HepG2 (cell line): ENCODE results near the gene MPC2. TPM values are rescaled to one million over a fixed set of nuclear protein-coding genes. Genes with fewer than 3 reads are reported as not detected.

Experiments
- AGO1 ChIP-seq: fragments of 200-400 bp; formaldehyde crosslinking; IDR thresholded peaks from 2 replicates; pipeline ENCODE4 v1.6.1; 2017; ENCODE audit warnings: mild to moderate bottlenecking, low read depth, low read length, moderate library complexity; ENCODE audit not compliant: poor library complexity, severe bottlenecking
- AKAP8 ChIP-seq: sonication (generic); formaldehyde crosslinking; IDR thresholded peaks from 2 replicates; pipeline ENCODE4 v1.5.1; 2020; ENCODE audit warnings: mild to moderate bottlenecking, missing genetic modification reagents
- BHLHE40 ChIP-seq: IDR thresholded peaks from 2 replicates; pipeline ENCODE4 v1.6.1; 2011; ENCODE audit warnings: low read length, improper control_type of control experiment
- DDIT3 ChIP-seq: sonication (generic); formaldehyde crosslinking; IDR thresholded peaks from 2 replicates; pipeline ENCODE4 v1.4.0; 2020; ENCODE audit warnings: mild to moderate bottlenecking, missing genetic modification reagents
- ELK4 ChIP-seq: sonication (generic); formaldehyde crosslinking; IDR thresholded peaks from 2 replicates; pipeline ENCODE4 v1.9.0; 2021; ENCODE audit warnings: missing genetic modification reagents, borderline replicate concordance
- FOXK1 ChIP-seq: sonication (generic); formaldehyde crosslinking; IDR thresholded peaks from 2 replicates; pipeline ENCODE4 v1.4.0; 2020; ENCODE audit warnings: low read depth, missing genetic modification reagents, borderline replicate concordance
- FOXP1 ChIP-seq, 2 experiments: fragments of 450-650 bp in 1 of 2; IDR thresholded peaks; 2 replicates each; pipeline ENCODE4 v1.6.1; 2017 to 2018; ENCODE audit warnings: antibody characterized with exemption in 1 of 2
- HBP1 ChIP-seq: IDR thresholded peaks from 2 replicates; pipeline ENCODE4 v1.6.1; 2016; ENCODE audit warnings: low read depth, control low read depth
- HDAC1 ChIP-seq: sonication (generic); formaldehyde crosslinking; IDR thresholded peaks from 2 replicates; pipeline ENCODE4 v1.5.1; 2020; ENCODE audit warnings: mild to moderate bottlenecking, missing genetic modification reagents
- KAT8 ChIP-seq: IDR thresholded peaks from 2 replicates; pipeline ENCODE4 v1.6.1; 2016; ENCODE audit warnings: missing genetic modification reagents, missing compliant biosample characterization
- LCORL ChIP-seq, 2 experiments: fragments of 450-650 bp in 1 of 2; sonication (generic) in 1 of 2; formaldehyde crosslinking in 1 of 2; IDR thresholded peaks; 2 replicates each; pipeline versions ENCODE4 v1.5.0 to v1.6.1; 2017 to 2020; ENCODE audit warnings: antibody characterized with exemption in 1 of 2, missing genetic modification reagents in 1 of 2
- REL ChIP-seq: sonication (generic); formaldehyde crosslinking; conservative IDR thresholded peaks from 2 replicates; pipeline ENCODE4 v1.8.0; 2022; ENCODE audit warnings: mild to moderate bottlenecking, missing genetic modification reagents, moderate library complexity
- SMAD3 ChIP-seq: sonication (generic); formaldehyde crosslinking; IDR thresholded peaks from 2 replicates; pipeline ENCODE4 v1.4.0; 2020; ENCODE audit warnings: missing genetic modification reagents
- THYN1 ChIP-seq: sonication (generic); formaldehyde crosslinking; IDR thresholded peaks from 2 replicates; pipeline ENCODE4 v1.8.1; 2023; ENCODE audit warnings: low read depth, mild to moderate bottlenecking, moderate library complexity, missing genetic modification reagents, borderline replicate concordance
- ZFP37 ChIP-seq: sonication (generic); formaldehyde crosslinking; IDR thresholded peaks from 2 replicates; pipeline ENCODE4 v1.4.0; 2020; ENCODE audit warnings: missing genetic modification reagents, borderline replicate concordance
- ZNF282 ChIP-seq: fragments of 450-650 bp; IDR thresholded peaks from 2 replicates; pipeline ENCODE4 v1.6.1; 2018; ENCODE audit not compliant: partially characterized antibody
- ZNF34 ChIP-seq: sonication (generic); formaldehyde crosslinking; IDR thresholded peaks from 2 replicates; pipeline ENCODE4 v1.4.0; 2020; ENCODE audit warnings: mild to moderate bottlenecking, missing genetic modification reagents, borderline replicate concordance
- ZSCAN22 ChIP-seq: sonication (generic); formaldehyde crosslinking; IDR thresholded peaks from 2 replicates; pipeline ENCODE4 v1.4.0; 2020; ENCODE audit warnings: mild to moderate bottlenecking, missing genetic modification reagents
- polyA plus RNA-seq, 8 experiments: library from polyadenylated mRNA; depleted of rRNA in 3 of 8; stranded (reverse) in 7 of 8; unstranded in 1 of 8; fragments of >200 nt; fragmentation: Illumina TruSeq in 4 of 8; extraction: Trizol in 4 of 8; gene quantifications; 2 replicates each; pipeline versions ENCODE4 v1.2.1 to v1.2.3, GENCODE V29; 2011 to 2016; ENCODE audit warnings: low read depth in 4 of 8, missing spikeins in 1 of 8, mixed read lengths in 1 of 8; ENCODE audit not compliant: insufficient read depth in 1 of 8
- total RNA-seq, 5 experiments: library from RNA; depleted of rRNA; stranded (reverse); fragments of >200 nt; fragmentation: Illumina TruSeq; extraction: Trizol; gene quantifications; 2 replicates each; pipeline ENCODE4 v1.2.3, GENCODE V29; 2016; ENCODE audit warnings: low read depth in 1 of 5

Gene MPC2
- total and polyA plus RNA-seq, 2 of the 13 experiments (the other 11 are each of a cell fraction or from before 2014, with no cell fraction given), result 38.8 to 136 TPM

GRCh38 chr1:167936068-167936929, 573 bp downstream of the MPC2 start, which contains the start of gene DCAF6 (continued):
- TF ChIP-seq ZNF34, result no peak
- TF ChIP-seq REL (CRISPR knock-in tag), result no peak
- TF ChIP-seq BHLHE40, result no peak
- TF ChIP-seq ZFP37, result 0 out of 2 replicates have a peak, but pooled peaks have one; percentile 56
- peak; percentile 81; the same call in 1 of the 2 replicates for TF ChIP-seq SMAD3 (CRISPR knock-in tag)
- TF ChIP-seq LCORL (IDR thresholded peaks at IDR 0.05), result peak; percentile 18; the same call in 1 of the 2 replicates
- peak; percentile 74 for TF ChIP-seq LCORL (CRISPR knock-in tag; IDR thresholded peaks at IDR 0.05)
- TF ChIP-seq ELK4 (CRISPR knock-in tag), result no peak
- TF ChIP-seq AGO1, result no peak
- no peak for TF ChIP-seq FOXP1 (IDR thresholded peaks at IDR 0.05)
- peak; percentile 19 for TF ChIP-seq FOXP1 (CRISPR knock-in tag; IDR thresholded peaks at IDR 0.05)
- TF ChIP-seq THYN1 (CRISPR knock-in tag), result no peak
- peak; percentile 89 for TF ChIP-seq HBP1 (CRISPR knock-in tag)
- no peak for TF ChIP-seq DDIT3 (CRISPR knock-in tag)
- TF ChIP-seq ZNF282, result no peak
- peak; percentile 46 for TF ChIP-seq FOXK1 (CRISPR knock-in tag)
- no peak for TF ChIP-seq HDAC1 (CRISPR knock-in tag)
- TF ChIP-seq KAT8 (CRISPR knock-in tag), result peak; percentile 73; the same call in 1 of the 2 replicates
- TF ChIP-seq AKAP8 (CRISPR knock-in tag), result no peak
- TF ChIP-seq ZSCAN22 (CRISPR knock-in tag), result 0 out of 2 replicates have a peak, but pooled peaks have one; percentile 55
